Measurements from ENCODE around the gene CRYBG3.

Gene CRYBG3

GRCh38 chr3:97970956-97971620 is 149.3 kb downstream of the CRYBG3 start:
- DNase-seq (ENCODE audit: low read depth in 2 of 2, low spot score in 1 of 2) = no peak

- DNase-seq (ENCODE audit: low read depth in 2 of 2, low spot score in 1 of 2) = peak; percentile 38 to 44
Measured at GRCh38 chr3:97971679-97972567, 150.1 kb downstream of the CRYBG3 start, which contains the start of gene RIOX2. Gene RIOX2, minus strand, starts transcription at chr3:97972431. Its CDS starts 4,838 bp downstream, at chr3:97967593.

GRCh38 chr3:97972976-97973375 is 151.2 kb downstream of the CRYBG3 start:
- no peak for DNase-seq (ENCODE audit: low read depth in 2 of 2, low spot score in 1 of 2)

- no peak for DNase-seq (ENCODE audit: low read depth in 2 of 2, low spot score in 1 of 2)
Measured at GRCh38 chr3:97974996-97975395, 153.2 kb downstream of the CRYBG3 start.

GRCh38 chr3:97975466-97975865 is 153.7 kb downstream of the CRYBG3 start:
- no peak for DNase-seq (ENCODE audit: low read depth in 2 of 2, low spot score in 1 of 2)

GRCh38 chr3:97979610-97980009 is 157.8 kb downstream of the CRYBG3 start:
- no peak for DNase-seq (ENCODE audit: low read depth in 2 of 2, low spot score in 1 of 2)

- DNase-seq (ENCODE audit: low read depth in 2 of 2, low spot score in 1 of 2) = no peak
Measured at GRCh38 chr3:97981886-97982285, 160.1 kb downstream of the CRYBG3 start.

GRCh38 chr3:97983933-97984491 is 162.2 kb downstream of the CRYBG3 start:
- DNase-seq (ENCODE audit: low read depth in 2 of 2, low spot score in 1 of 2) = no peak

GRCh38 chr3:97987306-97987705 is 165.5 kb downstream of the CRYBG3 start:
- DNase-seq (ENCODE audit: low read depth in 2 of 2, low spot score in 1 of 2) = no peak

- DNase-seq (ENCODE audit: low read depth in 2 of 2, low spot score in 1 of 2) = no peak
Measured at GRCh38 chr3:97988784-97989568, 167.2 kb downstream of the CRYBG3 start.

GRCh38 chr3:97990624-97991292 is 168.9 kb downstream of the CRYBG3 start:
- no peak for DNase-seq (ENCODE audit: low read depth in 2 of 2, low spot score in 1 of 2)

GRCh38 chr3:97991293-97991682 is 169.5 kb downstream of the CRYBG3 start:
- DNase-seq (ENCODE audit: low read depth in 2 of 2, low spot score in 1 of 2) = no peak

GRCh38 chr3:97992547-97993173 is 170.8 kb downstream of the CRYBG3 start:
- no peak for DNase-seq (ENCODE audit: low read depth in 2 of 2, low spot score in 1 of 2)

- DNase-seq (ENCODE audit: low read depth in 2 of 2, low spot score in 1 of 2) = no peak
Measured at GRCh38 chr3:97993526-97993925, 171.7 kb downstream of the CRYBG3 start.

GRCh38 chr3:97994328-97994945 is 172.6 kb downstream of the CRYBG3 start:
- no peak for DNase-seq (ENCODE audit: low read depth in 2 of 2, low spot score in 1 of 2)

Data from stimulated activated CD8-positive, alpha-beta memory T cell treated with anti-CD3 and anti-CD28 coated beads, Interleukin-4, amount 100 ng/mL, for 1 hour (primary cell).